HG03378 (cell line): ENCODE measurements around the gene USP22.
"Not testable (repeated sequence)": the region's sequence is repeated elsewhere in the genome, so short reads cannot be mapped to it uniquely, and the experiment has no call there.

Experiments
- ATAC-seq: cut with Tn5 transposase; IDR thresholded peaks from one replicate; pipeline ENCODE4 v1.9.1; 2021; ENCODE audit warnings: mild to moderate bottlenecking, moderate library complexity; ENCODE audit not compliant: unreplicated experiment

The USP22 gene

DNA sequence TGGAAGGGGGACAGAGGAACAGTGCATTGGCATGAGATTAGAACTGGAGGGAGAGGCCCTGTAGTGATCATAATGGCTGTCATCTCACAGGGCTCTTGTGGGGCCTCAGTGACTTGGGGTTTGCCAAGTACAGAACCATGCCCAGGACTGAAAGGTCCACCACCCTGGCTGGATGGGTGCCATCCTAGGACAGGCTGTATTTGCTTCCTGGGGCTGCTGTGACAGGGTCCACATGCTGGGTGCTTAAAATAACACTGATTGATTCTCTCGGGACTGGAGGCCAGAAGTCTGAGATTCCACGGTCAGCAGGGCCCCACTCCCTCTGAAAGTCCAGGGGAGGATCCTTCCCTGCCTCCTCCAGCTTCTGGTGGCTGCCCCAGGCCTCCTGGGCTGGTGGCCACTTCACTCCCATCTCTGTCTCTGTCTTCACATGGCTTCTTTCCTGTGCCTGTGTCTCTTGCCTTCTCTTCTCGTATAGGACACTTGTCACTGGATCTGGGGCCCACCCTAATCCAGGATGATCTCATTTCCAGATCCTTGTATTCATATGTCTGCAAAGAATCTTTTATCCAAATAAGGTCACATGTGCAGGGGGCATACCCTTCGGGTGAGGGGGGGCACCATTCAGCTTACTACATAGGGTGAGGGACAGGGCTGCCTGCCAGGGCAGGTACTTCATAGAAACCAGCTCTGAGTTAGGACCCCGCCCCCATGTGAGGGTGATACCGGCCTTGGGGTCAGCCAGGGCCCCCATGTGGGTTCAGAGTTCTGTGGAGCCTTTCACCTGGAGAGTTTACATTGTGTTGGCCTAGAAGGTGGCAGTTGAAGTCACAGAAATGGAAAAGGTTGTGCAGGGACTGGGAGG is 52.6 kb downstream of the USP22 start:
- ATAC-seq, result no peak

DNA sequence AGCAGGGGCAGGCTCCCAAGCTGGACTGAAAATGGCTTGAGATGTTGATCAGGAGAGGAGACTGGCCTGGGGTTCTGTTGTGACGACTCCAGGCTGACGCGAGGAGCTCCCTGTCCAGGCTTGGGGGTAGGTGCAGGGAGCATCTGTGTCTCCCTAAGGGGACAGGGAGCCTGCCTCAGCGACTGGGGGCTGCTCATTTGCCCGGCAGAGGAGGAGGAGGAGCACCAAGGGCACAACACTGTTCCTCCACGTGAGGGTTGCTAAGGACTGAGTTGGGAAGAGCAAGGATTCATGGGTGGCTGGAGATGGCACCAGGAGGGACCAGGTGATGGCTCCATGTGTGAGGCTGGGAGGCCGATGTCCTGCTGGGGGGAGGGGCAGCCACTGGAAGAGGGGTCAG is 53.3 kb downstream of the USP22 start:
- no peak for ATAC-seq

DNA sequence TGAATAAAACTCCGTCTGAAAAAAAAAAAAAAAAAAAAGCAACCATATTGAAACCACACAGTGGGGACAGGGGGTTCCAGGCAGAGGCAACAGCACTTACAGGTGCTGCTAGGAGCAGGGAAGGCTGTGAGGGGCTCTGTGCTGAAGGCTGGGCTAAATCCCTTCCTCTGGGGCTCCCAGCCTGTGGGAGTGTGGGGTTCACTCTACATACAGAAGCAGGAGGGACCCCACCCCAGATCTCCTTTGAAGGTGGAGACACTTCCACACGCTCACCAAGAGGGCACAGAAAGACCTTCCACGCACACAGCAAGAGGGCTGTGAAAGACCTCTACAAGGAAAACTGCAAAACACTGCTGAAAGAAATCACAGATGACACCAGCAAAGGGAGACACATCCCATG is 53.9 kb downstream of the USP22 start:
- no peak for ATAC-seq

DNA sequence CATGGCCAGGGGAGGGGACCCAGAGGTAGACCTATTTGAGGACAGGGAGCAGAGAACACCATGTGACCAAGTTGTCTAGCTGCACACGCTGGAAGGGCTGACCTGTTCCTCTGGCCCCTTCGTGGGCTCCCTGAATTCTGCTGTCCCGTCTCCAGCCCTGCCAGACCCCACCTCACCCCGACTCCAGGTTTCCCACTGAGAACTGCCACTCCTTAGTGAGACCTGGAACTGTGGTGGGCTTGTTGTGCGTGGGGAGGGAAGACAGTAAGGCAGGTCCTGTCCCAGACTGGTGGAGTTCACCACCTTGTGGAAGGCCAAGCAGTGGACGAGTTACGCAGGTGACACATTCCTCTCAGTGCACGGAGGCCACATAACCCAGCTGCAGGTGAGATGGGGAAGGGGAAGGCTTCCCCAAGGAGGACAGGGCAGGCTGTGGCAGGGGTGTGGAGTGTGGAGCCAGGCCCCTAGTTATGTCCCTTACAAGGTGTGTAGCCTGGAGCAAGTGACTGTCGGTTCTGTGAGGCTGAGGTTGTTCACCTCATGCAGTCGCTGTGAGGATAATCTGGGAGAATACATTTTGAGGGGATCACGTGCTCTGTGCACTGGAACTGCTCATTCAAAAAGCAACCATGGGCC is 54.7 kb downstream of the USP22 start:
- ATAC-seq, result no peak

DNA sequence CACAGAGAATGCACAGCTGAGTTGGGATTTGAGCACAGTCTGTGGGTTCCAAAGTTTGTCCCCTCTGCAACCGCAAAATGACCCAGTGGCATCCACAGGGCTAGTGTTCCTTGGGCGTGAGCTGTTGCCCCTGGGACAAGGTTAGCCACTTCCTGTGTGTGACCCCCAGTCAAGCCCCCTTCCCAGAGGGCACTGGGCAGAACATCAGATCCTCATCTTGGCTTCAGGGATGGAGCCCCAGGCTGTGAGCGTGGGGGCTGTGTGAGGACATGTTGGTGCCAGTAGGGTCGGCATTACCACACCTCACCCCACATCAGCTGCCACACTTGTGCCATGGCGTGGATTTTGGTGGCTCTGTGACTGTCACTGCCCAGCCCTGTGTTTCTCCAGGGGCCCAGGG is 55.3 kb downstream of the USP22 start:
- no peak for ATAC-seq

DNA sequence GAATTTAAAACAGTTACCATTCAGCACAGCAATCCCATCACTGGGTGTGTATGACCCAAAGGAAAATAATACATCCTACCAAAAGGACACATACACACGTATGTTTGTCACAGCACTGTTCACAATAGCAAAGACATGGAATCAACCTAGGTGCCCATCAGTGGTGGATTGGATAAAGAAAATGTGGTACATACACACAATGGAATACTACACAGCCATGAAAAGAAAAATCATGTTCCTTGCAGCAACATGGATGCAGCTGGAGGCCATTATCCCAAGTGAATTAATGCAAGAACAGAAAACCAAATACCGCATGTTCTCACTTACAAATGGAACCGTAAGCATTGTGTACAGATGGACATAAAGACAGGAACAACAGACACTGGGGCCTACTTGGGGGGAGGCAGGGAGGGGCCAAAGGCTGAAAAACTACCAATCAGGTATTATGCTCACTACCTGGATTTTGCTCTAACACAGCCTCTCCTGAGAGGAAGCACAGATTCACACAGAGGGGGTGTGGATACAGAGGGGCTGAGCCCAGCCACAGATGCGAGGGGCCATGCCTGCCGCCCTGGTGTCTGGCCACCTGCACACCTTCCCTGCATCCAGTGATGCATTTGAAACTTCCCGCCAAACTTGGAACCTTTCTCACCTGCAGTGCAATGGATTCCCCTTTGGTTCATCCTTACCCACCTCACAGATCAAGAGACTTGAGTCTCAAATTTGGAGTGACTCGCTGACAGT is 55.9 kb downstream of the USP22 start:
- ATAC-seq, result no peak

DNA sequence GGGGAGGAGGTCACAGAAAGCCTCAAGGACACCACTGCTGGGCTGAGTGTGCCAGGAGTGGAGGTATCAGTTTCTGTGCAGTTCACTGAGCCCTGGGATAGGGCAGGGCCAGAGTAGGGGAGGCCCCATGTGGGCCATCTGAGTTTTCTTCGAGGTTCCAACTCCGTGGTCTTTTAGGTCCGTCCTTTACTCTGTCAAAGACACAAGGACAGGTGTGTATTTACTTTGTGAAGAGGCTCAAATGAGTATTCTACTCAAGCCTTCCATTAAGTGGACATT is 59.5 kb downstream of the USP22 start:
- no peak for ATAC-seq

DNA sequence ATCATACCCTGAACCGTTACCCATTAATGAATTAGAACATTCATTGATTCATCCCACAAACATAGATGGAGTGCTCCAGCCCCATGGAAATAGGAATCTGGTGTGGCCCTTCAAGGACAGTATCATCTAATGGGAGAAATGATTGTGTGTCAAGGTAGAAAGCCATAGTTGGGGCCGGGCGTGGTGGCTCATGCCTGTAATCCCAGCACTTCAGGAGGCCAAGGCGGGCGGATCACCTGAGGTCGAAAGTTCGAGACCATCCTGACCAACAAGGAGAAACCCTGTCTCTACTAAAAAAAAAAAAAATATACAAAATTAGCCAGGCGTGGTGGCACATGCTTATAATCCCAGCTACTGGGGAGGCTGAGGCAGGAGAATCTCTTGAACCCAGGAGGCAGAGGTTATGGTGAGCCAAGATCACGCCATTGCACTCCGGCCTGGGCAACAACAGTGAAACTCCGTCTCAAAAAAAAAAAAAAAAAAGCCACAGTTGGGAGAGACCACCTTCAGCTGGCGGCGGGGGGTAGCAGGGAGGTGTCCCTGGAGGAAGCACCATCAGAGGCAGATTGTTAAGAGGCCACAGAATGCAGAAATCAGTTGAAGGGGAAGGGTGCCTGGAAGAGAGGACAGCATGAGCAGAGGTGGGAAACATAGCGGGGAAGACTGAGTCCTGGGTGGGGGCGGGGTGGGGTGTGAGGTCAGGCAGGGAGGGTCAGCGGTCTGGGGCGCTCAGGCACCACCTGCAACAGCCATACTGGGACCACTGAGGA is 60.0 kb downstream of the USP22 start:
- ATAC-seq, result no peak

DNA sequence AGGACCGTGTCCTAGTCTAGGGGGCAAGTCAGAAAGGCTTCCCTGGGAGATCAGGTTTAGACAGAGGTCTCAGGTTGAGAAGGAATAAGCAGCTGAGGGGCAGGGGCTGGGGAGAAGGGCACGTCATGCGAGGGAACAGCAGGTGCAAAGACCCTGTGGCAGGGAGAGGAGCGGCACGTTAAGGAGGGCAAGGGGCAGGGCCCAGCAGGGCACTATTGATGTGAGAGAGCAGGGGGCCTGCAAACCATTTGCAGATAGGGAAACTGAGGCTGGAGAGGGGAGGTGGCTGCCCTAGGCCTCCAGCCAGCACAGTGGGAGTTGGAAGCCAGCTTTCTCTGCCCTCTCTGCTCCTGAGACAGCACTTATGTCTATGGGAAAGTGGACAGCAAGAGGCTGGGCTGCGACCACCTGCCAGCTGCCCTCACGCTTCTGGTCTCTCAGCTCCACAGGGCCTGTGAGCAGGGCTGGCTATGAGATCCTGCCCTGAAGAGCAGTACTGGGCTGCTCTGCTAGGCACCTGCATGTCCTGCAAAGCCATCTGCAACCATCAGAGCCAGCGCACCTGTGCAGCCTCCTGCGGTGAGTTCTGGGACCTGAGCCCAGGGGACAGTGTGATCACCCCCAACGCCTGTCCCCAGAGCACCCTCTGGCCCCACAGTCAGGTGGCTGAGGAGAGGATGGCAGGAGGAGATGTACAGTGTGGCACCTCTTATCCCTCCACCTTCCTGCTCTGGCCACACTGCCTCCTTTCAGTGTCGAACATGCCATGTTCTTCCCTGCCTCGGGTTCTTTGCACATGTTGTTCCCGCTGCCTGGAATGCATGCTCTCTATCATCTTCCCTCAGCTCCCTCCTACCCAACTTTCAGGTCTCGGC is 61.5 kb downstream of the USP22 start:
- ATAC-seq, result no peak

DNA sequence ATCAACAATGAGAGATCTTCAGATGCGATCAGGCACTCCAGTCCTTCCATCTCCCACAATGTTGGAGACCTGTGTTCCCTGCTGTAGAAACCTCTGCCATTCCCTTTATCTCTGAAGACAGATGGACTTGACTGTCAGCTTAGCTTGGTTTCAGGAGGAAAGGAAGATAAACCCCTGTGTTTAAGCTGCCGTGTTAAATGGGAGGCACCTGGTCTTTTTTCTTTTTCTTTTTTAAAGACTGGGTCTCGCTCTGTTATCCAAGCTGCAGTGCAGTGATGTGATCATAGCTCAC is 63.1 kb downstream of the USP22 start:
- ATAC-seq, result no peak

DNA sequence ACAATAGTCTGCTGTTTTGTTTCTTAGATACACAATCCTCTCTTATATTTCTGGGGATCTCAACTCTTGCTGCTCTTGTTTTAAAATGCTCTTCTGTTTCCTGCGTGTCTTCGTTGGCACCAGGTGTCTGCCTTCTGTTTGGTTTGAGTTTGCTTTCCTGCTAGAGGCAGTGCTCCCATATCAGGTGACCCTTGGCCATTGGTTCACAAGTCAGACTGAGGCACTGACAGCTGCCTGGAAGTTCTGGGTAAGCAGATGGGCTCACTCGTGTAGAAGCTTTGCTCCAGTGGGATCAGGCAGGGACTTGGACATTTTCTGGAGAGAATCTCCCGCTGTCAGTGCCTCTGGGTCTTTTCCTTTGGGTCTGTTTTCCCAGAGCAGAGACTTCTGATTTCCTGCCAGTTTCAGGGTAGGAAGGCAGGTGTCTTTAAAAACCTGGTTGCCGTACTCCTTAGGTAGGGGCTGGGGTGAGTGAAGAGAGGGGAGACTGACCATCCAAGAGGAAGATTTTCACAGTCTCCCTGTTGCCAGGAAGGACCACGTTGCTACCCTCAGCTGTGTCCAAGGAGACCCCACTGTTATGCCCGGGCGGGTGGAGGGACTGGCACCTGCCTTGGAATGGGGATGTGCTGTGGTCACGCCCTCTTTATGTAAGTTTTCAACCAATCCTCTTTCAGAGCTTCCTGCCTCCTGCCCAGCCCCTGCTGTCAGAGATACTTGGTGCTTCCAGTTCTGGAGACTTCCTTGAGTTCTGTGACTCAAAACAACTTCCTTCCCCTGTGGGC is 63.6 kb downstream of the USP22 start:
- not testable (repeated sequence) for ATAC-seq

DNA sequence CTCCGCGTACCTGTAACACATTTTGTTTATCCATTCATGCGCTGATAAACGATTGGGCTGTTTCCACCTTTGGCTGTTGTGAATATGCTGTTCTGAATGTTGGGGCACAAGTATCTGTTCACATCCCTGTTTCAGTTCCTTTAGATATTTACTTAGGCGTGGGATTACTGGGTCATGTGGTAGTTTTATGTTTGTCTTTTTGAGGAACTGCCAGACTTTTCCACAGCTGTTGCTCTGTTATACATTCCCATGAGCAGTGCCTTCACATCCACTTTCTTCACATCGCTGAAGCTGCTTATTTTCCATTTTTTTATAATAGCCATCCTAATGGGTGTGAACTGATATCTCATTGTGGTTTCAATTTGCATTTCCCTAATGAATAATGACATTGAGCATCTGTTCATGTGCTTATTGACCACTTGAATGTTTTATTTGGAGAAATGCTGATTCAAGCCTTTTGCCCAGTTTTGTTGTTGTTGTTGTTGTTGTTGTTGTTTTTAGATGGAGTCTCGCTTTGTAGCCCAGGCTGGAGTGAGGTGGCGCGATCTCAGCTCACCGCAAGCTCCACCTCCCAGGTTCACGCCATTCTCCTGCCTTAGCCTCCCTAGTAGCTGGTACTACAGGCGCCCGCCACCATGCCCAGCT is 65.1 kb downstream of the USP22 start:
- ATAC-seq, result not testable (repeated sequence)

DNA sequence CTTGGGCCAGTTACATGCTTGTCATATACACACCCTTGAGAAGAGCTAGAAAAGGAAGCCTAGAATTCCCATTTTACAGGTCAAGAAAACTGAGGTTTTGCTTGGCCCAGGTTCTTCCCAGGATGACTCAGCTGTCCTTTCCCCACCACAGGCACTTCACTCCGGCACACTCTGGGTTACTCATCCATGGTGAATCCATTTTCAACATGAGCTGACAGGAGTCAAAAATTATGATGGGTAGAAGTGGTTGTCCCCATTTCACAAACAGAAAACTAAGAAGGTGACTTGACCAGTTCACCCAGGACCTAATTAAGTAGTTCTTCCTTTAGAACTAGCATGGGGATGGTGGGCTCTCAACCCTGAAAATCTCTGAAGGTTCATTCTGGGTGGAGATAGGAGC is 67.2 kb downstream of the USP22 start:
- ATAC-seq, result no peak

DNA sequence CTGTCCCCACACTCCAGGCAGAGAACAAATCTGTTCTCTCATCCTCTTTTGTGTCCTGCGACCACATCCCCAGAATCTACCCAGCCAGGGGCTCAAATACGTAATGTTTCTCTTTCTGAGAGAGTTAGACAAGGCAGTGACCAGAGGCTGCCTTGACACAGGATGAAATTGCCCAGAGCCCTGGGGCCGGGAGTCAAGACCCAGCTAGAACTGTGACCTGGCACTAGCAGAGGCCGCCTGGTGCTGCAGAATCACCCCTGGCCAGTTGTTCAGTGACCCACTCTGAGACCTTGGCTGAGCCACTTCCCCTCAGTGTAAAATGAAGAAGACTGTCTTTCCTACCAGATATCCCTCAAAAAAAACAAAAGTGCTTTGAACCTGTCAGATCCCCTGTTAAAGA is 72.5 kb downstream of the USP22 start:
- ATAC-seq, result no peak

DNA sequence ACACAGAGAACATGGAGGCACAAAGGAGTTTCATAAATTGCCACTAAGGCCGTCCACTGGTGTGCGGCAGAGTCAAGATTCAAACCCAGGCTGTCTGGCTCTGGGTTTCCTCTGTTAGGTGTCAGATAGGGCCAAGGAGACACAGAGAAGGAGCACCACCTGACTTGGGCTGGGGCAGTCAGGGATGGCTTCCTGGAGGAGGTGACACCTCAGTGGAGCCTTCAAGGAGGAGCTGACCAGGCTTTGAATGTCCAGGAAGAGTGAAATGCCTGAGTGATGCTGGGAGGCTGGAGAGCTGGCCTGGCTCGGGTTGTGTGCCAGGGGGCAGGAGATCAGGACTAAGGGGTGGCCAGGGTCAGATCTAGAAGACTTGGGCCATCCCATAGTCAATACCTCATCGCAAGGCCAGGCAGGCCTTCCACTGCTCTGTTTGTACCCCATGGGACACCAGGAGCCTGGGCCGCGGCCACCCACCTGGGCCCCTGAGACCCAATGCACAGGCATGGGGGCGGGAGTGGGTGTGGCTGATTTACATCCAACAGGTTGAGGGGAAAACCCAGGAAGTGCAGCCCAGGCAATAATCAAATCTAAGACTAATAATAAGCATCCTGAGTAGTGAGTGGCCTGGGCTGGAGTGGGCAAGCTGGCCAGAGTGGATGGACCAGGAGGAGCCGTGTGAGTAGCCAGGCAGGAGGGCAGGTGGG is 73.7 kb downstream of the USP22 start:
- ATAC-seq, result no peak

DNA sequence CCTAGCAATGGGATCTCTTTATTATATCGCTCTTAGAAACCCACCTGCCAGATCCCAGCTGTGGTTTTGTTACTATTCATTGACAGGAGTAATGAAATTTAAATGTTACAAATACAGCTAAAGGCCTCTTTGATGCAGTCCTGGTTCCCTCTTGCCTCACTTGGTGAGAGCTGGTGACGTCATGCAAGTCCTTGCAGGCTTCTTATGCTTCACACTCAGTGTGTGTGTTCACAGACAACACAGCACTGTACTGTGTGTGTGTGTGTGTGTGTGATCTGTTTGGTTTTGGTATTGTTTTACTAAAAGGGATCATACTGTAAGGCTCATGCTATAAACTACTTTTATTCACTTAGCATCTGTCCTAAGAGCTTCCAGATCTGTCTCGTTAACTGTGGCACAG is 75.0 kb downstream of the USP22 start:
- no peak for ATAC-seq

DNA sequence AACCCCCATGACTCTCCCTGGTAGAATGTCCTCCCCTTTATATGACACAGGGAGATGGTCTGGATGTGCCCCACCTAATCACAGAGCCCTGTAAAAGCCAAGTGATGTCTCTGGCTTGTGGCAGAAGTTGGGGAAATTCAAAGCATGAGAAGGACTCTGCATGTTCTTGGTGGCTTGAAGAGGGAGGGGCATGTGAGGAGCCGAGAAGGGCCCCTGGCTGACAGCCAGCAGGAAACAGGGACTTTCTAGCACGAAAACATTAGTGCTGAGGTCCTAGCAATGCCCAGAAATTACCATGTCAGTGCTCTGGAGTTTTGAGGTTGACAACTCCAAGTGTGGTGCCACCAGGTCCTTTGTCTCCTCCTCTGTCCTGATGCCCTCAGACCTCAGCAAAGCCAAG is 75.9 kb downstream of the USP22 start:
- no peak for ATAC-seq

DNA sequence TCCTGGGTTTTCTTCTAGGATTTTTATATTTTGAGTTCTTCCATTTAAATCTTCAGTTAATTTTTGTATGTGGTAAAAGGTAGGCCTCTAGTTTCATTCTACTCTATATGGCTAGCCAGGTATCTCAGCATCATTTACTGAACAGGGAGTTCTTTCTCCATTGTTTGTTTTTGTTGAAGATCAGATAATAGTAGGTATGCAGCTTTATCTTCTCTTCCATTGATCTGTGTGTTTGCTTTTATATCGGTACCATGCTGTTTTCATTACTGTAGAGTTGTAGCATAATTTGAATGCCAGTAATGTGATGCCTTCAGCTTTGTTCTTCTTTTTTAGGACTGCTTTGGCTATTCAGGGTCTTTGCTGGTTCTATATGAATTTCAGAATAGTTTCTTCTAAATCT is 77.3 kb downstream of the USP22 start:
- no peak for ATAC-seq

DNA sequence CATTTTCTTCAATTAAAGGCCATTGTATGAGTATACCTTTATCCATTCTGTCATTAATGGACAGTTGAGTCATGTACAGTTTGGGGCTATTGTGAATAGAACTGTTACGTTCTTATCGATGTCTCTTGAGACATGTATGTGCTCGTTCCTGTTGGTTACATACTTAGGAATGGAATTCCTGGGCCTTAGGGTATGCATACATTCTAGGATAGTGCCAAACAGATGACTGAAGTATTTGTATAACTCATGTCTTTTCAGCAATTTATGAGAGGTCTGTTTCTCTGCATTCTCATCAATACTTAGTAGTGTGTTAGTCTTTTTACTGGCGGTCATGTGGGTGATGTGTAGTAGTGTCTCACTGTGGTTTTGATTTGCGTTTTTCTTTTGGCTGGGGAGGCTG is 81.2 kb downstream of the USP22 start:
- no peak for ATAC-seq
